Fibroblast of skin of abdomen (primary cell): Measurements from ENCODE around the gene LINS1.

ENCODE experiments used
- DNase-seq: peaks from one replicate; pipeline ENCODE4 v3.0.0-alpha.2; 2013

LINS1 gene

GRCh38 chr15:100553468-100553867 is 48.5 kb downstream of the LINS1 start:
- DNase-seq: no peak

- no peak for DNase-seq
Observed at GRCh38 chr15:100547961-100548360, 54.0 kb downstream of the LINS1 start.

DNA sequence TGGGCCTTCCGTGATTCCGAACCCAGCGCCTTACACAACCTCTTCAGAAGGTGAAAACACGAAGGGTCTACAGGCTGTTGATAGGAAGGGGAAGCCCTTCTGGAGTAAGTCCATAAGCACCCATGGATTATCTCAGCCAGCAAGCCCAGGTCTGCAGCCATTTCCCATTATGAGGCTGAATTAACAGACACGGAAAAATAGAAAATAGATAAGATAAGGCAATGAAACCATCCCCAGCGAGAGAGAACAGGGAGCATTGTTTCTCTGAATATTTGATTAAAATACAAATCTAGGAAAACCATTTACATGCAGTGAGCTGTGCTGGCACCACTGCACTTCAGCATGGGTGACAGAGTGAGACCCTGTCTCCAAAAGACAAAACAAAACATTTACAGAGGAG is 57.0 kb downstream of the LINS1 start:
- no peak for DNase-seq

- no peak for DNase-seq
Observed at GRCh38 chr15:100544338-100544841, 57.6 kb downstream of the LINS1 start.

DNA sequence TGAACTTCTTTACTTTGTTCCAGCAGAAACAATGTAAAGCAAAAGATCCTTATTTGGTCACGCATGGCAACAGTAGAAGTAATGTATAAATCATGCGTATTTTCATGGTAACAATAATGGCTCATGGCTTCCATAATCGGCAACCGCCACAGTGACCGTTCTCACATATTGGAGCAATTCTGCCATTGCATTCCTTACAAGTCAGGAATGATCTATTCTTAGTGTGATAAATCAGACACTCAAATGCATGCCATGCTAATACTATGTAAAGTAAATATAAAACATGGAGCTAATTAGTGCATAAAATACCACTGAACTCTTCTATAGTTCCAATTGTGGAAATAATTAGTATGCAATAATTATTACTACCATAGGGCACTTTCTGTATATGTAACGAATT is 59.7 kb downstream of the LINS1 start:
- no peak for DNase-seq

GRCh38 chr15:100537331-100537730 is 64.7 kb downstream of the LINS1 start:
- no peak for DNase-seq

DNA sequence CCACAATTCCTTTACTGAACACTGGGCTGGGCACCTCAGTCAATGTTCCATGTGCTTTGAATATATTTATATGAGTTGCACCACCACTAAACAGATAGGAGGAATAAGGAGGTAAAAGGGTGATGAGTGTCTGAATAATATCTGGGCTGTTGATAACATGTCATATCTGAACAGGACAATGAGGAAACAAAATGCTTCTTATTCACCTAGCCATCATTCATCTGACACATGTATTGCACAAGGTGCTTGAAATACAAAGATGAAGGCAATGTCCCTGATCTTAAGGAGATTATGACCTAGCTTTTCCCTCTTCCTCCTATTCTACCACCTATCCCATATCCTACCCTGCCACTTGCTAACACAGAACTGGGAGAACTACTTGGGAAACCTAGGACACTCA is 65.3 kb downstream of the LINS1 start:
- no peak for DNase-seq

- no peak for DNase-seq
Observed at GRCh38 chr15:100533886-100534285, 68.1 kb downstream of the LINS1 start.

DNA sequence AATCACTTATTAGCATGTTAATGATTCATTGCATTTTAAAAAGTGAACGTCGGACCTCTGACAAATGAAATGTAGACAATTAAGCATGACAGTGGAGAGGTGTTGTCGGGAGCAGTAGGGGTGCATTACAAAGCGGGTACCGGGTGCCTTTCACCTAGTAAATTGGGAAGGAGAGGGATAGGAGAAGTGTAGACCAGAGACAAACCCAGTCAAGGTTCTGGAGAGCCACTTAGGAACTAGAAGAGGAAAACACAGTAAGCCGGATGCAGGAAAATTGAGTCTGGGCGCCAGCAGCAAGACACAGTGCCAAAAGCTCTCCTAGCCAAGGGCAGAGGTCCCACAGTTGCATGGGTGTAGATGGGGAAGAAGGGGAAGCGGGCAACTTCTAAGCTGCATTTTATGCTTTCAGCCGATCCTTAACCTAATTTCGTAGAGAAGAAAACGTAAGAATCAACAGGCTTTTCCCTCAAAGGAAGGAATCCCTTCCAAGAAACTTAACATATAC is 70.1 kb downstream of the LINS1 start:
- DNase-seq: no peak

DNA sequence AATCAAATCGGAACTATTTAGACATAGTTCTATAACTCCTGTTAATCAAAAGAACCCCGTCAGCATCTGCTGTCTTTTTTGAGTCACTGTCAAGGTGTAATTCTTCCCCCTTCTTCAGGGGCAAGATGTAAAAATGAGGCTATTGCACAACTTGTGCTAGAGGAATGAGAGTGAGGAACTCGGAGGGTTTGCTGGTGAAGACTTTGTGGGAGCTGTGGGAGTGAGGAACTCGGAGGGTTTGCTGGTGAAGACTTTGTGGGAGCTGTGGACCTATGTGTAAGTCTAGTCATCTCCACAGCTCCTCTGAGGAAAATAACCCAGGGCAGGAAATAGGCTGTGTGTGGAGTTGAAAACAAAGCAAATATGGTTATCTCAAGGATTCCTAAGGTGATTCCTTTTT is 70.8 kb downstream of the LINS1 start:
- no peak for DNase-seq

DNA sequence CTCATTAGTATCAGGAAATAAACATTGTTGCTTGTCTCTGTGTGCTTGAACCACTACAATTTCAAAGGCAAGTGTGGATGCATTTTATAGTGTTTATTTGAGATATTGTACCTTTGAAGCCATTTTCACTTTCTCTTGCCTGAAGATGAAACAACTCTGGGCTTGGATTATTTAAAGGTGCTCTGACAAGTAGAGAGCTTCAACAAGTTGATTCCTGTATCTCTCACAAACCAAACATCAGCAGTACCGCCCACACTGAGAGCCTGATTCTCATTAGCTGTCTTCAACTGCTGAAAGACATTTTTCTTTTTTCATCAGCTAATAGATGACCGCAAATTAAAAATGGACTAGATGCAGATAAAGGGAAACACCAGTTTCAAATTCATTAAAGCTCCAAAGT is 72.4 kb downstream of the LINS1 start:
- no peak for DNase-seq

DNA sequence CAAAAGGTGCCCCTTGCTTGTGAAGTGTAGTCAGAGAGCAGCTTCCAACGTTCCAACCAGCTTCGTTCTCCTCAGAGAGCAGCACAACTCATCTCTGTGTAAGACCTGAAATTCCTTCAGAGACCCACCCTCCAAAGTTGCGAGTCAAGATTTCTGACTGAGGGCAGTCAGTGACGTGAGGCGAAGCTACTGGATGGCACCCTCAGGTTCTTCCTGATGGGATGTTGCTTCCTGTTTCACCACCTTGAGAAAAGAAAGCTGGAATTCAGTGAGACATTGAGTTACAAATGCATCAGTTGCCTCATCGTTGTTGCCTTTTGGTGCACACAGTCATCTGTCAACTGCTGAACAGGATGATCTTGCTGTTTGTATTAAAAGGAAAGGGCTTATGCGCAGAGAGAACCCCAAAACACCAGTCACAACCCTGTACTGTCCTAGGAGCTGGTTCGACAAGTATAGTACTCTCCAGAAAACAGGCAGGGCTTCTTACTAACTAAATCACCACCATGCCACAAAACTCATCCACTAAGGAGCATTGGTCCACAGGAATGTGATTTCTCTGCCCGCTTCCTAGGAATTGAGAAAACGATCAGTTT is 73.1 kb downstream of the LINS1 start, which contains the start of gene CERS3:
TSS of gene CERS3 (minus strand) at position 118 of the 596 bp plus-strand sequence. CDS start 27,101 bp downstream, outside the sequence.
- DNase-seq: no peak

DNA sequence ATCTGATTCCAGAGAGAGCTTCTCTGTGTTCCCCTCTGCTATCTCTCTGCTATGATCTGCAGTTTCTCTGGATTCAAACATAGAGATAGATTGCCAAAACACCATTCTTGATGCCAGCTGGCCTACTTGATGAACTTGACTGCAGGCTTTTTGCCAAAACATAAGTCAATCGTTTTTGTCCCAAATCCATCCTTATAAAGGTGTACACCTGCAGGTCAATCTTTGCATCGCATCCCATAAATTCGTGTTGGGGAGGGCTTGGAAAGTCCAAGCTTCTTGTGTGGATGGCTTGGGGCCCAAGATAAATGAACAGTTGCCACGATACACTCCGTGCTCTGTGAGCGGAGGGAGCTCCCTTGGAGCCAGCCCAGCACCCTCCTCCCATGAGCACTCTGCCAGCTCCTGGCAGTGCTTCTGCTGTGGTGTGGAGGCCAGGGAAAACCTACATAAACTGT is 75.9 kb downstream of the LINS1 start:
- no peak for DNase-seq

GRCh38 chr15:100525436-100525835 is 76.5 kb downstream of the LINS1 start:
- no peak for DNase-seq

DNA sequence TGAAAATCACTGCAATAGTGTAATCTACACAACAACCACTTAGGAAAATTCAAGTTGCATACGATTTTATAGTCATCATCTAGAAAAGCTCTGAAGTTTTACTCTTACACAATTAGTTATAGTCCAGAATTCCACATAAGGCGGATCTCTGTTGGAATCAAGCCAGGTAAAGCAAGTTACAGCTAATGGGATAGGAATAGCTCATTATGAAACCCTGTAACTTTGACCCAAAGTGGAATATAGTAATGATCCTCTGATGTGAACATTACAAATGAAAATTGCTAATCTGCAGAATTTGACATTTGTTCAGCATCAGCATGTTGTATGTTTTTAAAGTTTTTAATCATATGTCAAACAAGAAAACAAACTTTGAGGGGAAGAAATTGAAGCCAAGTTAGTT is 77.7 kb downstream of the LINS1 start:
- no peak for DNase-seq

- DNase-seq: no peak
Observed at GRCh38 chr15:100521907-100522306, 80.1 kb downstream of the LINS1 start.

GRCh38 chr15:100520132-100520921 is 81.7 kb downstream of the LINS1 start:
- DNase-seq: no peak

DNA sequence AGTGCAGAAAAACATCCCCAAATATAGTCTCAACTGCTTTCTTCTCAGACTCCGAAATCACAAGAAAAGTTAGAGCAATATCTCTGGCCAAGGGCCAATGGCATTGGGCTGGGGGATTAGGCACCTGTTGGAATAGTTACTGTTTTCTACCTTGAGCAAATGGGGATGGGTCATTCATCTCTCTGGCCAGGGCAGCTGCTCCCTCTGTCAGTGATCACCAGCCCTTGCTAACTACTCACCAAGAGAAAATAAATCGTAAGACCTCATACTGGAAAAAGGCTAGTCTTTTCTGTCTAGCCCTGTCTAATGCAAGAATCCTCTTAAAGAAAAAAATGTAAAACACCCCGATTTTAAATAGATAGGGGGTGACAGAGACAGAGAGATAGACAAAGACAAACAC is 84.1 kb downstream of the LINS1 start:
- DNase-seq: no peak
